Measurements from ENCODE around the gene AQP3.
"Not testable (repeated sequence)": the region's sequence is repeated elsewhere in the genome, so short reads cannot be mapped to it uniquely, and the experiment has no call there.

The AQP3 gene

GRCh38 chr9:33464045-33464636 lies 16.7 kb upstream of the AQP3 start:
- no peaks in the 10 kb centered on the region for H3K4me1 ChIP-seq (ENCODE audit: control insufficient read depth, insufficient read depth, low read length)
- H3K4me3 ChIP-seq (ENCODE audit: low read depth, low read length): no peak overlapping the region
- no peaks in the 10 kb centered on the region for H3K27me3 ChIP-seq (ENCODE audit: control insufficient read depth, insufficient read depth, low read length)
- H3K9ac ChIP-seq (ENCODE audit: low read depth, low read length): no peak overlapping the region
- H3K9me3 ChIP-seq (ENCODE audit: control insufficient read depth, insufficient read depth, low read length): no peaks in the 10 kb centered on the region
- no peak overlapping the region for H3K27ac ChIP-seq (ENCODE audit: low read depth, low read length)
- H3K36me3 ChIP-seq (ENCODE audit: control insufficient read depth, insufficient read depth, low read length): peaks cover 91% of the 10 kb centered on the region

GRCh38 chr9:33463151-33463550 lies 15.8 kb upstream of the AQP3 start:
- Histone ChIP-seq H3K27me3 (ENCODE audit: control insufficient read depth, insufficient read depth, low read length) (no peaks in the 10 kb centered on the region), H3K4me3 (ENCODE audit: low read depth, low read length) (no peak overlapping the region), H3K4me1 (ENCODE audit: control insufficient read depth, insufficient read depth, low read length) (no peaks in the 10 kb centered on the region), H3K9me3 (ENCODE audit: control insufficient read depth, insufficient read depth, low read length) (no peaks in the 10 kb centered on the region), H3K36me3 (ENCODE audit: control insufficient read depth, insufficient read depth, low read length) (peaks cover 81% of the 10 kb centered on the region), H3K27ac (ENCODE audit: low read depth, low read length) (no peak overlapping the region), H3K9ac (ENCODE audit: low read depth, low read length) (no peak overlapping the region)

- Histone ChIP-seq H3K27me3 (ENCODE audit: control insufficient read depth, insufficient read depth, low read length) (no peaks in the 10 kb centered on the region), H3K9ac (ENCODE audit: low read depth, low read length) (no peak overlapping the region), H3K4me3 (ENCODE audit: low read depth, low read length) (no peak overlapping the region), H3K27ac (ENCODE audit: low read depth, low read length) (no peak overlapping the region), H3K9me3 (ENCODE audit: control insufficient read depth, insufficient read depth, low read length) (no peaks in the 10 kb centered on the region), H3K36me3 (ENCODE audit: control insufficient read depth, insufficient read depth, low read length) (peaks cover 65% of the 10 kb centered on the region), H3K4me1 (ENCODE audit: control insufficient read depth, insufficient read depth, low read length) (no peaks in the 10 kb centered on the region)
These were observed 14.1 kb upstream of the AQP3 start for GRCh38 chr9:33461492-33461891.

- Histone ChIP-seq H3K36me3 (ENCODE audit: control insufficient read depth, insufficient read depth, low read length) (peaks cover 59% of the 10 kb centered on the region), H3K27me3 (ENCODE audit: control insufficient read depth, insufficient read depth, low read length) (no peaks in the 10 kb centered on the region), H3K27ac (ENCODE audit: low read depth, low read length) (no peak overlapping the region), H3K4me1 (ENCODE audit: control insufficient read depth, insufficient read depth, low read length) (no peaks in the 10 kb centered on the region), H3K9ac (ENCODE audit: low read depth, low read length) (no peak overlapping the region), H3K9me3 (ENCODE audit: control insufficient read depth, insufficient read depth, low read length) (no peaks in the 10 kb centered on the region), H3K4me3 (ENCODE audit: low read depth, low read length) (no peak overlapping the region)
These were observed 13.5 kb upstream of the AQP3 start for GRCh38 chr9:33460854-33461253.

- no peaks in the 10 kb centered on the region for H3K27me3 ChIP-seq (ENCODE audit: control insufficient read depth, insufficient read depth, low read length)
- peaks cover 41% of the 10 kb centered on the region for H3K36me3 ChIP-seq (ENCODE audit: control insufficient read depth, insufficient read depth, low read length)
- no peak overlapping the region for H3K4me3 ChIP-seq (ENCODE audit: low read depth, low read length)
- H3K9me3 ChIP-seq (ENCODE audit: control insufficient read depth, insufficient read depth, low read length): no peaks in the 10 kb centered on the region
- H3K4me1 ChIP-seq (ENCODE audit: control insufficient read depth, insufficient read depth, low read length): no peaks in the 10 kb centered on the region
- no peak overlapping the region for H3K27ac ChIP-seq (ENCODE audit: low read depth, low read length)
- no peak overlapping the region for H3K9ac ChIP-seq (ENCODE audit: low read depth, low read length)
These were observed 11.7 kb upstream of the AQP3 start for GRCh38 chr9:33459115-33459514.

GRCh38 chr9:33458444-33458843 lies 11.1 kb upstream of the AQP3 start:
- Histone ChIP-seq H3K9ac (ENCODE audit: low read depth, low read length) (no peak overlapping the region), H3K36me3 (ENCODE audit: control insufficient read depth, insufficient read depth, low read length) (peaks cover 35% of the 10 kb centered on the region), H3K4me3 (ENCODE audit: low read depth, low read length) (no peak overlapping the region), H3K27ac (ENCODE audit: low read depth, low read length) (peak overlapping the region; percentile 21), H3K27me3 (ENCODE audit: control insufficient read depth, insufficient read depth, low read length) (no peaks in the 10 kb centered on the region), H3K9me3 (ENCODE audit: control insufficient read depth, insufficient read depth, low read length) (no peaks in the 10 kb centered on the region), H3K4me1 (ENCODE audit: control insufficient read depth, insufficient read depth, low read length) (peaks cover under 1% of the 10 kb centered on the region)

- Histone ChIP-seq H3K9me3 (ENCODE audit: control insufficient read depth, insufficient read depth, low read length) (no peaks in the 10 kb centered on the region), H3K27me3 (ENCODE audit: control insufficient read depth, insufficient read depth, low read length) (no peaks in the 10 kb centered on the region), H3K36me3 (ENCODE audit: control insufficient read depth, insufficient read depth, low read length) (peaks cover 10% of the 10 kb centered on the region; the same call in 1 of the 2 replicates), H3K27ac (ENCODE audit: low read depth, low read length) (no peak overlapping the region), H3K4me3 (ENCODE audit: low read depth, low read length) (no peak overlapping the region), H3K9ac (ENCODE audit: low read depth, low read length) (no peak overlapping the region), H3K4me1 (ENCODE audit: control insufficient read depth, insufficient read depth, low read length) (peaks cover 7% of the 10 kb centered on the region)
These were observed 8.6 kb upstream of the AQP3 start for GRCh38 chr9:33455945-33456344.

GRCh38 chr9:33455456-33455855 lies 8.1 kb upstream of the AQP3 start:
- H3K4me1 ChIP-seq (ENCODE audit: control insufficient read depth, insufficient read depth, low read length); H3K36me3 ChIP-seq (ENCODE audit: control insufficient read depth, insufficient read depth, low read length); H3K27ac ChIP-seq (ENCODE audit: low read depth, low read length); H3K27me3 ChIP-seq (ENCODE audit: control insufficient read depth, insufficient read depth, low read length); H3K9ac ChIP-seq (ENCODE audit: low read depth, low read length); H3K9me3 ChIP-seq (ENCODE audit: control insufficient read depth, insufficient read depth, low read length); H3K4me3 ChIP-seq (ENCODE audit: low read depth, low read length): not testable (repeated sequence)

GRCh38 chr9:33454661-33455026 lies 7.3 kb upstream of the AQP3 start:
- H3K27me3 ChIP-seq (ENCODE audit: control insufficient read depth, insufficient read depth, low read length); H3K9ac ChIP-seq (ENCODE audit: low read depth, low read length); H3K27ac ChIP-seq (ENCODE audit: low read depth, low read length); H3K4me3 ChIP-seq (ENCODE audit: low read depth, low read length); H3K36me3 ChIP-seq (ENCODE audit: control insufficient read depth, insufficient read depth, low read length); H3K9me3 ChIP-seq (ENCODE audit: control insufficient read depth, insufficient read depth, low read length); H3K4me1 ChIP-seq (ENCODE audit: control insufficient read depth, insufficient read depth, low read length): not testable (repeated sequence)

GRCh38 chr9:33453999-33454660 lies 6.7 kb upstream of the AQP3 start:
- Histone ChIP-seq H3K9me3 (ENCODE audit: control insufficient read depth, insufficient read depth, low read length) (no peaks in the 10 kb centered on the region), H3K4me1 (ENCODE audit: control insufficient read depth, insufficient read depth, low read length) (peaks cover 7% of the 10 kb centered on the region), H3K27me3 (ENCODE audit: control insufficient read depth, insufficient read depth, low read length) (no peaks in the 10 kb centered on the region), H3K27ac (ENCODE audit: low read depth, low read length) (no peak overlapping the region), H3K36me3 (ENCODE audit: control insufficient read depth, insufficient read depth, low read length) (no peaks in the 10 kb centered on the region), H3K9ac (ENCODE audit: low read depth, low read length) (no peak overlapping the region), H3K4me3 (ENCODE audit: low read depth, low read length) (no peak overlapping the region)

- H3K4me1 ChIP-seq (ENCODE audit: control insufficient read depth, insufficient read depth, low read length): peaks cover 7% of the 10 kb centered on the region
- peaks cover 6% of the 10 kb centered on the region for H3K27me3 ChIP-seq (ENCODE audit: control insufficient read depth, insufficient read depth, low read length)
- H3K9me3 ChIP-seq (ENCODE audit: control insufficient read depth, insufficient read depth, low read length): no peaks in the 10 kb centered on the region
- H3K27ac ChIP-seq (ENCODE audit: low read depth, low read length): peak overlapping the region; percentile 66
- no peak overlapping the region for H3K4me3 ChIP-seq (ENCODE audit: low read depth, low read length)
- no peaks in the 10 kb centered on the region for H3K36me3 ChIP-seq (ENCODE audit: control insufficient read depth, insufficient read depth, low read length)
- no peak overlapping the region for H3K9ac ChIP-seq (ENCODE audit: low read depth, low read length)
These were observed 6.0 kb upstream of the AQP3 start for GRCh38 chr9:33453286-33453860.
